GM19035 (cell line): ENCODE results near the gene PHKG2.

Experiments used
- ATAC-seq: cut with Tn5 transposase; IDR thresholded peaks from one replicate; pipeline ENCODE4 v1.9.1; 2021; ENCODE audit not compliant: unreplicated experiment

The PHKG2 gene

GRCh38 chr16:30725418-30725792 lies 22.8 kb upstream of the PHKG2 start:
- ATAC-seq = no peak

- no peak for ATAC-seq
These were observed 19.9 kb upstream of the PHKG2 start for GRCh38 chr16:30728321-30728720.

- no peak for ATAC-seq
These were observed 19.1 kb upstream of the PHKG2 start for GRCh38 chr16:30728899-30729672.

- no peak for ATAC-seq
These were observed 16.8 kb upstream of the PHKG2 start for GRCh38 chr16:30731411-30731810.

GRCh38 chr16:30736995-30737793 lies 11.0 kb upstream of the PHKG2 start:
- ATAC-seq = no peak

GRCh38 chr16:30737794-30738648 lies 10.2 kb upstream of the PHKG2 start:
- no peak for ATAC-seq

GRCh38 chr16:30738984-30739951 lies 9.0 kb upstream of the PHKG2 start:
- ATAC-seq = no peak

GRCh38 chr16:30740364-30741251 lies 7.6 kb upstream of the PHKG2 start:
- no peak for ATAC-seq

- ATAC-seq = no peak
These were observed 6.7 kb upstream of the PHKG2 start for GRCh38 chr16:30741461-30741914.

GRCh38 chr16:30743716-30744115 lies 4.5 kb upstream of the PHKG2 start:
- no peak for ATAC-seq

GRCh38 chr16:30744183-30744582 lies 4.0 kb upstream of the PHKG2 start:
- ATAC-seq = no peak

- no peak for ATAC-seq
These were observed 3.1 kb upstream of the PHKG2 start for GRCh38 chr16:30745082-30745481.

GRCh38 chr16:30746638-30747175 lies 1.5 kb upstream of the PHKG2 start:
- ATAC-seq = no peak

- no peak for ATAC-seq
These were observed 894 bp upstream of the PHKG2 start for GRCh38 chr16:30747331-30747730.

GRCh38 chr16:30748634-30749445 lies 615 bp downstream of the PHKG2 start:
- peak; percentile 17 for ATAC-seq

GRCh38 chr16:30750201-30750600 lies 2.0 kb downstream of the PHKG2 start:
- ATAC-seq = no peak

GRCh38 chr16:30750876-30751465 lies 2.7 kb downstream of the PHKG2 start:
- ATAC-seq = no peak

GRCh38 chr16:30753596-30753995 lies 5.4 kb downstream of the PHKG2 start:
- no peak for ATAC-seq
